Mucosa of descending colon (tissue), 3 donors: ENCODE data around the gene PHLPP1. TPM values are rescaled to one million over a fixed set of nuclear protein-coding genes. Genes with fewer than 3 reads are reported as not detected.

ENCODE experiments used
- ATAC-seq: fragments of 200-7000 bp; cut with Tn5 transposase; one replicate; pipeline ENCODE4 v1.9.1; 2020; ENCODE audit warnings: mild to moderate bottlenecking, moderate library complexity
- DNase-seq, 3 donors: peaks; one replicate each; pipeline ENCODE4 v3.0.0-alpha.2; 2020
- H3K36me3 ChIP-seq: fragments of 200-600 bp; one replicate; pipeline ENCODE4 v1.8.0; 2021; ENCODE audit warnings: low read depth, mild to moderate bottlenecking
- H3K4me1 ChIP-seq: fragments of 200-600 bp; one replicate; pipeline ENCODE4 v1.8.0; 2021; ENCODE audit warnings: low read depth, mild to moderate bottlenecking
- H3K4me3 ChIP-seq: fragments of 200-600 bp; one replicate; pipeline ENCODE4 v1.8.0; 2021; ENCODE audit warnings: mild to moderate bottlenecking
- H3K9me3 ChIP-seq: fragments of 200-600 bp; one replicate; pipeline ENCODE4 v1.8.0; 2021; ENCODE audit warnings: mild to moderate bottlenecking
- intact Hi-C, 2 donors: fragments of 100-400 bp; cut with DNase I in 1 of 2; cut with micrococcal nuclease in 1 of 2; formaldehyde crosslinking; loops; one replicate each; pipeline versions ENCODE4 v1.11.0 to v1.11.1; 2022; cut with DNase I, micrococcal nuclease
- total RNA-seq, 3 donors: library from RNA; stranded (reverse); fragmentation: NEBNext Ultra II Directional in 2 of 3; extraction: Animal tissue kit (Norgen Biotek cat#: 25700) in 2 of 3; gene quantifications; one replicate each; pipeline versions ENCODE4 v1.2.1 to v1.2.4, GENCODE V29; 2021 to 2023
- TF ChIP-seq, protein P1 (sequence below): fragments of 200-600 bp; IDR thresholded peaks from one replicate; pipeline ENCODE4 v1.8.0; 2022; ENCODE audit warnings: antibody characterized with exemption, mild to moderate bottlenecking
- donor health status: DM: no; HTN: no; CAD: no; lungs with moderate emphysema.
- donor health status: DM: no; HTN: no; CAD: no.
- donor health status: DM: no; HTN: yes; CAD: no.

Gene PHLPP1
- total RNA-seq, 3 donors from 2014 or later: 17.9 to 28.9 (median 19.7) TPM

GRCh38 chr18:62944454-62944853 lies 229.1 kb downstream of the PHLPP1 start:
- DNase-seq: no peak

DNA sequence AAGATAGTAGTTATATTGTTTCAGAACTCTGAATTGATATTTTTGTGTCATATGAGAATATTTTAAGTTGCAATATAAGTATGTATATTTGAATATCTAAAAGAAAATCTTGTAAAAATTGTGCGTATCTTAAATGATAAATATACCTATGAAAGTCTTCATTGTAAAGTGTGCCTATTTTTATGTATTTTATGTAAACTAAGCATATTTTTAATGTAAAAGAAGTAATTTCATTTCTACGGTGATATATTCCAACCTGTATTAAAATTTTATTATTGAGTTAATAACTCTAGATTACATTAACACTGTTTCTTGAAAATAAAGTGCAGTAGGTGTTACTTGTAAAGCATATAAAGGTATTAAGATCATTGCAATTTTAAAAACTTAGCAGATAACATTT lies 233.4 kb downstream of the PHLPP1 start:
- intact Hi-C loops: no loop called here
- no peak overlapping the region for H3K4me3 ChIP-seq
- ATAC-seq (no peak), DNase-seq (no peak)
- H3K9me3 ChIP-seq: no peaks in the 10 kb centered on the region
- no peaks in the 10 kb centered on the region for H3K4me1 ChIP-seq
- TF ChIP-seq, protein P1, sequence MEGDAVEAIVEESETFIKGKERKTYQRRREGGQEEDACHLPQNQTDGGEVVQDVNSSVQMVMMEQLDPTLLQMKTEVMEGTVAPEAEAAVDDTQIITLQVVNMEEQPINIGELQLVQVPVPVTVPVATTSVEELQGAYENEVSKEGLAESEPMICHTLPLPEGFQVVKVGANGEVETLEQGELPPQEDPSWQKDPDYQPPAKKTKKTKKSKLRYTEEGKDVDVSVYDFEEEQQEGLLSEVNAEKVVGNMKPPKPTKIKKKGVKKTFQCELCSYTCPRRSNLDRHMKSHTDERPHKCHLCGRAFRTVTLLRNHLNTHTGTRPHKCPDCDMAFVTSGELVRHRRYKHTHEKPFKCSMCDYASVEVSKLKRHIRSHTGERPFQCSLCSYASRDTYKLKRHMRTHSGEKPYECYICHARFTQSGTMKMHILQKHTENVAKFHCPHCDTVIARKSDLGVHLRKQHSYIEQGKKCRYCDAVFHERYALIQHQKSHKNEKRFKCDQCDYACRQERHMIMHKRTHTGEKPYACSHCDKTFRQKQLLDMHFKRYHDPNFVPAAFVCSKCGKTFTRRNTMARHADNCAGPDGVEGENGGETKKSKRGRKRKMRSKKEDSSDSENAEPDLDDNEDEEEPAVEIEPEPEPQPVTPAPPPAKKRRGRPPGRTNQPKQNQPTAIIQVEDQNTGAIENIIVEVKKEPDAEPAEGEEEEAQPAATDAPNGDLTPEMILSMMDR: no peak
- H3K36me3 ChIP-seq: no peaks in the 10 kb centered on the region

More at GRCh38 chr18:62944454-62944853, 229.1 kb downstream of the PHLPP1 start:
- intact Hi-C loops: no loop called here
- no peak overlapping the region for H3K4me3 ChIP-seq
- no peaks in the 10 kb centered on the region for H3K9me3 ChIP-seq
- H3K36me3 ChIP-seq: no peaks in the 10 kb centered on the region
- TF ChIP-seq, protein P1: no peak
- no peaks in the 10 kb centered on the region for H3K4me1 ChIP-seq
- ATAC-seq: no peak

DNA sequence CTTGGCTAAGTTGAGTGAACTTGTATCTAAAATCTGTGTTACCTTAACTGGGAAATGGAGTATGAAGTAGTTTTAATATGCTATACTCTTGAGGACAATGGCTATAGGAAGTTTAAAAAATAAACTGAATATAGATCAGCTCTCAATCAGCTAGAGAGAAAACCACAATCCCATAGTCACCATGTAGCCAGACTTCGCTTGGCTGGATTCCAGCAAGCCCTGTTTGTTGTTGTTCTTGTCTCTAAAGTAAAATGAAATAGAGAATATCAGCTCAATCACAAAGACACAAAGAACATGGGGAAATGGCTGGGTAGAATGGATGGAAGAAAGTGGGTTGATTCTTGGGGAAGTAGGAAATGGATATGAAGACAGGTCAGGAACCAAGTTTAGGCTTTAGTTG lies 234.9 kb downstream of the PHLPP1 start:
- intact Hi-C loops: no loop called here
- ATAC-seq: no peak

GRCh38 chr18:62952807-62953206 lies 237.5 kb downstream of the PHLPP1 start:
- Histone ChIP-seq H3K4me3 (no peak overlapping the region), H3K4me1 (no peaks in the 10 kb centered on the region), H3K9me3 (no peaks in the 10 kb centered on the region), H3K36me3 (no peaks in the 10 kb centered on the region)
- TF ChIP-seq, protein P1: no peak
- DNase-seq (no peak), ATAC-seq (no peak)
- intact Hi-C loops: no loop called here

More for the DNA sequence above, 234.9 kb downstream of the PHLPP1 start:
- H3K4me3 ChIP-seq: no peak overlapping the region
- no peaks in the 10 kb centered on the region for H3K9me3 ChIP-seq
- H3K36me3 ChIP-seq: no peaks in the 10 kb centered on the region
- DNase-seq: no peak
- H3K4me1 ChIP-seq: no peaks in the 10 kb centered on the region
- TF ChIP-seq, protein P1: no peak

GRCh38 chr18:62953663-62954062 lies 238.3 kb downstream of the PHLPP1 start:
- DNase-seq (no peak), ATAC-seq (no peak)
- H3K9me3 ChIP-seq: no peaks in the 10 kb centered on the region
- H3K4me1 ChIP-seq: no peaks in the 10 kb centered on the region
- intact Hi-C loops: no loop called here
- no peaks in the 10 kb centered on the region for H3K36me3 ChIP-seq
- H3K4me3 ChIP-seq: no peak overlapping the region
- TF ChIP-seq, protein P1: no peak

DNA sequence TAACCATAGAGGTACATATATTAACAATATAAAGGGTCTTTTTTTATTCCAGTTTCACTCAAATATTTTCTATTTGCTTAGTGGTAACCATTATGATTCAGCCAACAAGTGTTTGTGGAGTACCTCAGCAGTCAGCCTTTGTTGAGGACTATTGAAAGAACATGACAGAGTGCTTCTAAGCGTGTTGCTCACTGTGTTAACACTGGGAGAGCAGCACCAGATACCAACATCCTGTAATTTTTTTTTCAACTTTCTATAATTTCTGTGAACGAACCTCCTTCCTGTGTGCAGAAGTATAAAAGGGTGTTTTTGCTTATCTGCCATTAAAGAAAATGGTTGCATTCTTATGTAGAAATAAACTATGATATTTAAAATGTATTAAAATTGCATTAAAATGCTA lies 239.0 kb downstream of the PHLPP1 start:
- intact Hi-C loops: no loop called here
- H3K4me3 ChIP-seq: no peak overlapping the region
- no peaks in the 10 kb centered on the region for H3K4me1 ChIP-seq
- H3K9me3 ChIP-seq: no peaks in the 10 kb centered on the region
- no peak for DNase-seq
- no peaks in the 10 kb centered on the region for H3K36me3 ChIP-seq
- TF ChIP-seq, protein P1: no peak
- ATAC-seq: no peak
